GM23338 (cell line): ENCODE data around the gene UTP20. TPM values are rescaled to one million over a fixed set of nuclear protein-coding genes. Genes with fewer than 3 reads are reported as not detected.

Source experiments
- ATAC-seq: fragments of 200-7000 bp; cut with Tn5 transposase; 3 replicates; pipeline ENCODE4 v1.9.1; 2020
- DNase-seq: peaks from one replicate; pipeline ENCODE4 v3.0.0-alpha.2; 2015; ENCODE audit warnings: low spot score
- H2AFZ ChIP-seq: fragments of 200-600 bp; sonication (generic); 2 replicates; pipeline ENCODE4 v1.8.0; 2016; ENCODE audit warnings: antibody characterized with exemption, mild to moderate bottlenecking, moderate library complexity
- H3F3A ChIP-seq: fragments of 200-600 bp; sonication (generic); replicated peaks from 2 replicates; pipeline ENCODE4 v1.8.0; 2017; ENCODE audit warnings: antibody characterized with exemption, mixed run types, low read depth
- H3K27ac ChIP-seq: fragments of 200-600 bp; sonication (generic); 2 replicates; pipeline ENCODE4 v1.6.1; 2016; ENCODE audit warnings: low read depth
- H3K27me3 ChIP-seq: fragments of 200-600 bp; sonication (generic); 2 replicates; pipeline ENCODE4 v1.8.0; 2016; ENCODE audit warnings: mild to moderate bottlenecking, mixed run types, moderate library complexity; ENCODE audit not compliant: insufficient read depth
- H3K36me3 ChIP-seq: fragments of 200-600 bp; sonication (generic); 2 replicates; pipeline ENCODE4 v1.8.0; 2016; ENCODE audit warnings: mild to moderate bottlenecking; ENCODE audit not compliant: insufficient read depth
- H3K4me1 ChIP-seq: fragments of 200-600 bp; sonication (generic); 2 replicates; pipeline ENCODE4 v1.8.0; 2016; ENCODE audit warnings: mild to moderate bottlenecking, moderate library complexity; ENCODE audit not compliant: insufficient read depth
- H3K4me2 ChIP-seq: fragments of 200-600 bp; sonication (generic); 2 replicates; pipeline ENCODE4 v1.7.1; 2017; ENCODE audit warnings: mixed run types
- H3K4me3 ChIP-seq: fragments of 200-600 bp; sonication (generic); 2 replicates; pipeline ENCODE4 v1.6.1; 2016; ENCODE audit warnings: mixed run types
- H3K79me2 ChIP-seq: fragments of 200-600 bp; sonication (generic); replicated peaks from 2 replicates; pipeline ENCODE4 v1.8.0; 2017; ENCODE audit warnings: mild to moderate bottlenecking; ENCODE audit not compliant: insufficient read depth
- H3K9me2 ChIP-seq: fragments of 200-600 bp; sonication (generic); 2 replicates; pipeline ENCODE4 v1.8.0; 2017; ENCODE audit not compliant: insufficient read depth
- H4K20me1 ChIP-seq: fragments of 200-600 bp; sonication (generic); replicated peaks from 2 replicates; pipeline ENCODE4 v1.8.0; 2017; ENCODE audit warnings: mild to moderate bottlenecking; ENCODE audit not compliant: insufficient read depth
- H3K27ac Mint-ChIP-seq: 2 replicates; pipeline ENCODE4 v1.8.0; 2020; ENCODE audit warnings: inconsistent platforms, mild to moderate bottlenecking, moderate library complexity, mixed read lengths
- H3K27me3 Mint-ChIP-seq: 3 replicates; pipeline ENCODE4 v1.8.0; 2022; ENCODE audit warnings: low read depth, mild to moderate bottlenecking, moderate library complexity, mixed read lengths, inconsistent platforms; ENCODE audit not compliant: insufficient read depth, poor library complexity
- H3K36me3 Mint-ChIP-seq: 3 replicates; pipeline ENCODE4 v1.8.0; 2021; ENCODE audit warnings: low read depth, mild to moderate bottlenecking, inconsistent platforms, moderate library complexity, mixed read lengths
- H3K4me1 Mint-ChIP-seq: 3 replicates; pipeline ENCODE4 v1.8.0; 2020; ENCODE audit warnings: mild to moderate bottlenecking, inconsistent platforms, mixed read lengths
- H3K4me3 Mint-ChIP-seq: 3 replicates; pipeline ENCODE4 v1.8.0; 2021; ENCODE audit warnings: moderate library complexity, mild to moderate bottlenecking, inconsistent platforms, mixed read lengths
- H3K9me3 Mint-ChIP-seq: 3 replicates; pipeline ENCODE4 v1.8.0; 2020; ENCODE audit warnings: moderate library complexity, mild to moderate bottlenecking, inconsistent platforms, mixed read lengths
- CREB1 ChIP-seq: fragments of 250-450 bp; sonication (Bioruptor Pico); IDR thresholded peaks from 2 replicates; pipeline ENCODE4 v1.5.0; 2020; ENCODE audit warnings: low read depth, mild to moderate bottlenecking, moderate library complexity
- EZH2 ChIP-seq: fragments of 200-600 bp; sonication (generic); IDR thresholded peaks from one replicate; pipeline ENCODE4 v1.8.0; 2017; ENCODE audit warnings: antibody characterized with exemption, mild to moderate bottlenecking, low read depth; ENCODE audit not compliant: unreplicated experiment
- EZH2phosphoT487 ChIP-seq: fragments of 200-600 bp; sonication (generic); IDR thresholded peaks from one replicate; pipeline ENCODE4 v1.8.1; 2018; ENCODE audit warnings: antibody characterized with exemption; ENCODE audit not compliant: unreplicated experiment
- JUNB ChIP-seq: IDR thresholded peaks from one replicate; pipeline ENCODE4 v1.6.1; 2016; ENCODE audit warnings: antibody characterized with exemption; ENCODE audit not compliant: unreplicated experiment
- NANOG ChIP-seq: IDR thresholded peaks from 2 replicates; pipeline ENCODE4 v1.6.1; 2016; ENCODE audit warnings: antibody characterized with exemption, borderline replicate concordance
- POLR2AphosphoS5 ChIP-seq: IDR thresholded peaks from 2 replicates; pipeline ENCODE4 v1.6.1; 2016; ENCODE audit warnings: antibody characterized with exemption, low read depth
- STAT1 ChIP-seq: IDR thresholded peaks from one replicate; pipeline ENCODE4 v1.6.1; 2016; ENCODE audit warnings: antibody characterized with exemption; ENCODE audit not compliant: unreplicated experiment
- ZNF114 ChIP-seq: fragments of 250-450 bp; sonication (Bioruptor Pico); IDR thresholded peaks from 2 replicates; pipeline ENCODE4 v1.5.0; 2020; ENCODE audit warnings: mild to moderate bottlenecking, moderate library complexity
- ZNF331 ChIP-seq: fragments of 250-450 bp; sonication (Bioruptor Pico); IDR thresholded peaks from 2 replicates; pipeline ENCODE4 v1.5.0; 2020; ENCODE audit warnings: low read depth, mild to moderate bottlenecking, moderate library complexity
- polyA plus RNA-seq: library from polyadenylated mRNA; unstranded; fragments of >200 nt; fragmentation: Nextera tagmentation; extraction: Ambion mirVana; gene quantifications from 2 replicates; pipeline ENCODE4 v1.2.1, GENCODE V29; 2016
- total RNA-seq: library from RNA; depleted of rRNA; stranded (reverse); fragments of >200 nt; shearing (Covaris generic); gene quantifications from 2 replicates; pipeline ENCODE4 v1.2.3, GENCODE V29; 2014
- TF ChIP-seq, protein P1 (sequence below): IDR thresholded peaks from 2 replicates; pipeline ENCODE4 v1.6.1; 2016; ENCODE audit warnings: antibody characterized with exemption
- TF ChIP-seq, protein P2 (sequence below): IDR thresholded peaks from one replicate; pipeline ENCODE4 v1.6.1; 2018; ENCODE audit warnings: antibody characterized with exemption; ENCODE audit not compliant: unreplicated experiment

Gene UTP20
- total and polyA plus RNA-seq, 2 experiments from 2014 or later: 13.1 to 59.6 TPM

- Histone ChIP-seq H3K27me3 (no peaks in the 10 kb centered on the region), H2AFZ (no peak overlapping the region), H3K36me3 (peaks cover 52% of the 10 kb centered on the region), H3K4me2 (no peak overlapping the region), H4K20me1 (peaks cover 2% of the 10 kb centered on the region; the same call in 1 of the 2 replicates), H3F3A (no peaks in the 10 kb centered on the region), H3K4me1 (no peaks in the 10 kb centered on the region), H3K9me2 (no peaks in the 10 kb centered on the region), H3K27ac (no peak overlapping the region), H3K4me3 (no peak overlapping the region), H3K79me2 (no peaks in the 10 kb centered on the region)
- Mint-ChIP-seq H3K27ac (no peak overlapping the region), H3K9me3 (no peaks in the 10 kb centered on the region), H3K36me3 (peaks cover 73% of the 10 kb centered on the region), H3K4me3 (no peak overlapping the region), H3K27me3 (no peaks in the 10 kb centered on the region), H3K4me1 (no peaks in the 10 kb centered on the region)
- DNase-seq: no peak
- ATAC-seq: no peak
- TF ChIP-seq EZH2phosphoT487 (no peak), ZNF331 (CRISPR knock-in tag) (no peak), CREB1 (CRISPR knock-in tag) (no peak), STAT1 (no peak), POLR2AphosphoS5 (no peak)
Observed at GRCh38 chr12:101297661-101298060, 17.8 kb downstream of the UTP20 start.

DNA sequence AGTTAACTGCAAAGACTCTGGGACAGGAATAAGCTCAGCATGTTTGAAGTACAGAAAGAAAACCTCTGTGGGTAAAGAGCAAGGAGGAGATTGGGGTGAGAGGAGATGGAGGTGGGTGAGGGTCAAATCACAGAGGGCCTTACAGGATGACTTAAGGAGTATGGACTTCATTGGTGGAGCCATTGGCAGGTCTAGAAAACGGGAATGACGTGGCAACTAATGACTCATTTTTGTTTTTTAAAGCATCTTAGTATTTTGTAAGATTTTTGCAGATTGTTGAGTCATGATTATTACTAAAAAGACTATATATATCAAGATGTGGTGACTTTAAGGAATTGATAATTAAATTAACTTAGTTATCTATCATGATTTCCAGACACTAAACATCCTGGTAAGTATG is 18.5 kb downstream of the UTP20 start:
- H3K4me3 ChIP-seq: no peak overlapping the region
- H3K4me2 ChIP-seq: no peak overlapping the region
- no peaks in the 10 kb centered on the region for H3K9me2 ChIP-seq
- H3K9me3 Mint-ChIP-seq: no peaks in the 10 kb centered on the region
- no peak for ATAC-seq
- H3K4me3 Mint-ChIP-seq: no peak overlapping the region
- no peaks in the 10 kb centered on the region for H3K4me1 ChIP-seq
- no peaks in the 10 kb centered on the region for H3K27me3 Mint-ChIP-seq
- peaks cover 2% of the 10 kb centered on the region; the same call in 1 of the 2 replicates for H4K20me1 ChIP-seq
- H3F3A ChIP-seq: no peaks in the 10 kb centered on the region
- H3K4me1 Mint-ChIP-seq: no peaks in the 10 kb centered on the region
- no peak for DNase-seq
- H3K79me2 ChIP-seq: no peaks in the 10 kb centered on the region
- no peaks in the 10 kb centered on the region for H3K27me3 ChIP-seq
- H3K27ac ChIP-seq: no peak overlapping the region
- TF ChIP-seq NANOG (no peak), STAT1 (no peak), ZNF114 (CRISPR knock-in tag) (no peak), EZH2phosphoT487 (no peak), POLR2AphosphoS5 (no peak)
- TF ChIP-seq, protein P1, sequence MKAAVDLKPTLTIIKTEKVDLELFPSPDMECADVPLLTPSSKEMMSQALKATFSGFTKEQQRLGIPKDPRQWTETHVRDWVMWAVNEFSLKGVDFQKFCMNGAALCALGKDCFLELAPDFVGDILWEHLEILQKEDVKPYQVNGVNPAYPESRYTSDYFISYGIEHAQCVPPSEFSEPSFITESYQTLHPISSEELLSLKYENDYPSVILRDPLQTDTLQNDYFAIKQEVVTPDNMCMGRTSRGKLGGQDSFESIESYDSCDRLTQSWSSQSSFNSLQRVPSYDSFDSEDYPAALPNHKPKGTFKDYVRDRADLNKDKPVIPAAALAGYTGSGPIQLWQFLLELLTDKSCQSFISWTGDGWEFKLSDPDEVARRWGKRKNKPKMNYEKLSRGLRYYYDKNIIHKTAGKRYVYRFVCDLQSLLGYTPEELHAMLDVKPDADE: no peak
- H3K36me3 ChIP-seq: peaks cover 48% of the 10 kb centered on the region
- peaks cover 76% of the 10 kb centered on the region for H3K36me3 Mint-ChIP-seq
- peak overlapping the region; percentile 68 for H3K27ac Mint-ChIP-seq
- H2AFZ ChIP-seq: no peak overlapping the region

DNA sequence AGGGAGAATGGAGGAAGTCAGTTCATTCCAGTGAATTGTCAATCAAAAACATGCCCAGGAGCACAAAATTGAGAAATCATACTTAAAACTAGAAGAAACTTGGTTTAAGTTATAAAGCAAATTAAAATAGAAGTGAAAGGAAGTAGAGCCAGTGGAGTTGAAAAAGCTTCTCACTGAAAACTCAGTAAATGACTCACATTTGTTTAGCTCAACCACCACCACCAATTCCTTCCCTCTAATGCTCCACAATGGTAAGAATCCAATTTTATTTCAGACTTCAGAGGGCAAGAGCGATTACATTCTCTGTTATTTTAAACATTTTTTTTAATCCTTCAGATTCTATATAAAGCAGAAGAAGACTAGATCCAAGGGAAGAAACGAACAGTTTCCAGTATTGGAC is 19.4 kb downstream of the UTP20 start:
- no peaks in the 10 kb centered on the region for H3K9me3 Mint-ChIP-seq
- no peak for TF ChIP-seq POLR2AphosphoS5
- TF ChIP-seq STAT1: no peak
- TF ChIP-seq, protein P2, sequence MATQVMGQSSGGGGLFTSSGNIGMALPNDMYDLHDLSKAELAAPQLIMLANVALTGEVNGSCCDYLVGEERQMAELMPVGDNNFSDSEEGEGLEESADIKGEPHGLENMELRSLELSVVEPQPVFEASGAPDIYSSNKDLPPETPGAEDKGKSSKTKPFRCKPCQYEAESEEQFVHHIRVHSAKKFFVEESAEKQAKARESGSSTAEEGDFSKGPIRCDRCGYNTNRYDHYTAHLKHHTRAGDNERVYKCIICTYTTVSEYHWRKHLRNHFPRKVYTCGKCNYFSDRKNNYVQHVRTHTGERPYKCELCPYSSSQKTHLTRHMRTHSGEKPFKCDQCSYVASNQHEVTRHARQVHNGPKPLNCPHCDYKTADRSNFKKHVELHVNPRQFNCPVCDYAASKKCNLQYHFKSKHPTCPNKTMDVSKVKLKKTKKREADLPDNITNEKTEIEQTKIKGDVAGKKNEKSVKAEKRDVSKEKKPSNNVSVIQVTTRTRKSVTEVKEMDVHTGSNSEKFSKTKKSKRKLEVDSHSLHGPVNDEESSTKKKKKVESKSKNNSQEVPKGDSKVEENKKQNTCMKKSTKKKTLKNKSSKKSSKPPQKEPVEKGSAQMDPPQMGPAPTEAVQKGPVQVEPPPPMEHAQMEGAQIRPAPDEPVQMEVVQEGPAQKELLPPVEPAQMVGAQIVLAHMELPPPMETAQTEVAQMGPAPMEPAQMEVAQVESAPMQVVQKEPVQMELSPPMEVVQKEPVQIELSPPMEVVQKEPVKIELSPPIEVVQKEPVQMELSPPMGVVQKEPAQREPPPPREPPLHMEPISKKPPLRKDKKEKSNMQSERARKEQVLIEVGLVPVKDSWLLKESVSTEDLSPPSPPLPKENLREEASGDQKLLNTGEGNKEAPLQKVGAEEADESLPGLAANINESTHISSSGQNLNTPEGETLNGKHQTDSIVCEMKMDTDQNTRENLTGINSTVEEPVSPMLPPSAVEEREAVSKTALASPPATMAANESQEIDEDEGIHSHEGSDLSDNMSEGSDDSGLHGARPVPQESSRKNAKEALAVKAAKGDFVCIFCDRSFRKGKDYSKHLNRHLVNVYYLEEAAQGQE: no peak
- no peak for TF ChIP-seq ZNF114 (CRISPR knock-in tag)
- no peak for TF ChIP-seq CREB1 (CRISPR knock-in tag)
- TF ChIP-seq EZH2phosphoT487: no peak
- TF ChIP-seq EZH2: no peak
- TF ChIP-seq ZNF331 (CRISPR knock-in tag): no peak
- no peak for TF ChIP-seq JUNB

More for the DNA sequence above, 19.4 kb downstream of the UTP20 start:
- no peaks in the 10 kb centered on the region for H3F3A ChIP-seq
- Mint-ChIP-seq H3K4me1 (no peaks in the 10 kb centered on the region), H3K4me3 (no peak overlapping the region), H3K27ac (no peak overlapping the region), H3K36me3 (peaks cover 74% of the 10 kb centered on the region), H3K27me3 (peaks cover 1% of the 10 kb centered on the region)
- H3K4me3 ChIP-seq: no peak overlapping the region
- no peak overlapping the region for H3K4me2 ChIP-seq
- H3K79me2 ChIP-seq: no peaks in the 10 kb centered on the region
- H4K20me1 ChIP-seq: peaks cover 2% of the 10 kb centered on the region; the same call in 1 of the 2 replicates
- ATAC-seq (no peak), DNase-seq (no peak)
- peaks cover 40% of the 10 kb centered on the region for H3K36me3 ChIP-seq
- no peak overlapping the region for H2AFZ ChIP-seq
- H3K27me3 ChIP-seq: no peaks in the 10 kb centered on the region
- no peaks in the 10 kb centered on the region for H3K4me1 ChIP-seq
- no peaks in the 10 kb centered on the region for H3K9me2 ChIP-seq
- no peak overlapping the region for H3K27ac ChIP-seq
